Eye (tissue), 1 donor: ENCODE measurements around the gene MYCN.
"Not testable (repeated sequence)": the region's sequence is repeated elsewhere in the genome, so short reads cannot be mapped to it uniquely, and the experiment has no call there.

Experiments used
- DNase-seq: peaks from one replicate; pipeline ENCODE4 v3.0.0-alpha.2; 2015

The MYCN gene

GRCh38 chr2:15939854-15940660 is at the start of gene MYCN:
TSS of gene MYCN (plus strand) at chr2:15940550. CDS start at chr2:15942065, 1,515 bp downstream.
- peak; percentile 98 for DNase-seq

- DNase-seq, result peak; percentile 60
Observed at GRCh38 chr2:15890936-15891905, 49.1 kb upstream of the MYCN start.

GRCh38 chr2:15892151-15892880 is 48.0 kb upstream of the MYCN start:
- DNase-seq, result peak; percentile 32

- DNase-seq, result no peak
Observed at GRCh38 chr2:15893085-15893484, 47.3 kb upstream of the MYCN start.

DNA sequence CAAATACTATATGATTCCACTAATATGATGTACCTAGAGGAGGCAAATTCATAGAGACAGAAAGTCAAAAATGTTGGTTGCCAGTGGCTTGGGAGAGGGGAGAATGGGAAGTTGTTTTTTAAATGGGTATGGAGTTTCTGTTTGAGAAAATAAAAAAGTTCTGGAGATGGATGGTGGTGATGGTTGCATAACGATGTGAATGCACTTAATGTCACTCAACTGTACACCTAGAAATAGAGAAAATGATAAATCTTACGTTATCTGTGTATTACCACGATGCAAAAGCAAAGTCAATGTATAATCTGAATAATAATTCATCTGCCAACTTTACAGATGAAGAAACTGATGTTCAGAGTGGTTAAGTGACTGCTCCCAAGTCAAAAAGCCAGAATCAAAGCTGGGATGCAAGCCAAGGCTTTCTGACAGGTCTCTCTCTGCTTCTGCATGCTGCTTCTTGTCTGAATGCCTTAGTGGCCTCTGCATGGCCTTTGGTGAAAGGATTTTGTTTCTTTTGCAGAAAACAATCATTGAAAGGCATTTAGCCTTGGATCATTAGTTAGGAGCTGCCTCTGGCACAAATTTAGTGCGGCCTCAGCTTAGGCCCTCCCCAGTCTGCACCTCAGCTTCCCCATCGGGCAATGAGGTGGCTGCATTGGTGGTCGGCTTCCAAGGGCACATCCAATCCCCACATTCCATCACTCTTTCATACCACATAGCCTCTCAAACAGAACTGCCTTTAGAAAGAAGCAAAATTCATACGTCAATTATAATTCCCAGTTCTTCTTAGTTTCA is 46.5 kb upstream of the MYCN start:
- no peak for DNase-seq

DNA sequence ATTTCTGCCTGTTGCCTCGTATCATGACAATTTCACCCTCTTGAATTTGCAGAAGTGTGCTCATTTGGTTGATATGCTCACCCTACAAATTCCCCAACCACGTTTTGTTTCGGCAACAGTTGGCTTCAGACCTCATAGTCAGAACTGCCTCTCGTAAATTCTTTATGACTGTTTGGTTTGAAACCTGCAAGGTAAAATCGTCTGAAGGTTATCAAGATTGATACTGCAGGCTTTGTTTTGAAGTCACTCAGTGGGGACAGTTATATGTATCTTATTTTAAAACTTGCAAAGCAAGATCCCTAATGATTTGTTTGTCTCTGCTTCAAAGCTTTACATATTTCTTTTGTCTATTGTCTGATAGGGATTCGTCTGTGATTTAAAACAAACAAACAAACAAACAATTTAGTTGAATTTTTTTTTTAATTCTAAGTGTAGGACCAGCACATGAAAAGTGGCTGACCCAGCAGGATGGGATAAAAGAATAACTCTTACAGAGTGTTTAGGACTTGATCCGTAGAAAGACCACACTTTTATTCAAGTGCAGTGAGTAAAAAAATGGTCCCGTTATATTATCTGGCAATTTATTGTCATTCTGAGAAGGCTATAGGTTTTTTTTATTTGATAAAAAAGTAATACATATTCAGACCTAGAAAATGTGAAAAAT is 45.7 kb upstream of the MYCN start:
- no peak for DNase-seq

- DNase-seq, result no peak
Observed at GRCh38 chr2:15895615-15896469, 44.5 kb upstream of the MYCN start.

DNA sequence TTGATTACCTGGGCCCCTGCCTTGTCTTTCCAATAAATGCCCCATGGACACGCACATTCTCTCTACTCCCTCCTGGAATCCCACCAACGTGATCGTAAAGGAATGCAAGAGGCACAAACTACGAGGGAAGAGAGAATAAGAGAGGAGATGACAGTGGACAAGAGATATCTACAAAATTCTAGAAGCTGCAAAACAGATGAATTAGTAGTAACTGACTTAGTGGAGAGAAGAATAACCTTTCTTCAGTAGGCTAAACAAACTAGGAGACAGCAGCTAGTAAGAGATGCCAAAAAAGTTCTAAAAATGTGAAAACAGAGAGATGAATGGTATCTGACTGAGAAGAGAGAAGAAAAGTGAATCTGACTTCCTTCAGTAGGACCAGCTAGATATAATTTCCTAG is 43.5 kb upstream of the MYCN start:
- DNase-seq, result no peak

DNA sequence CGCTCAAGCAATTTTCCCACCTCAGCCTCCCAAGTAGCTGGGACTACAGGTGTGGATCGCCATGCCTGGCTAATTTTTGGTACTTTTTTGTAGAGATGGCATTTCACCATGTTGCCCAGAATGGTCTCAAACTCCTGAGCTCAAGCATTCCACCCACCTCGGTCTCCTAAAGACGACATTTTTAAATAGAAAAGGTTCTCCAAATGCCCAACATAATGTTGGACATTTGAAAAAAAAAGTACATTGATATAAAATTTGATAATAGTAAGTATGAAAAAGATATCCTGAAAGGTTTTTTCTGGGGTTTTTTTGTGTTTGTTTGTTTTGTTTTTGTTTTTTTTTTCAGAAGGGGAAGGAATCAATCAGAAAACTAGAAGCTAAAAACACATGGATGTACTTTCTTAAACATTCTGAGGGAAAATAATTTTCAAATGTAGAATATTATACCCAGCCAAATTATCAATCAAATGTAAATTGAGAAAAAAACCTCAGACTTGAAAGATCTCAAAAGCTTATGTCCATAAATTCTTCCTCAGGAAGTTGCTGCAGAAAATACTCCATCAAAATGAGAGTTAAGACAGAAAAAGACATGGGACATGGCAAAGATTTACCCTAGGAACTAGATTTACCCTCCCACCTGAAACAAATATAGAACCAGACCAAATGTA is 42.8 kb upstream of the MYCN start:
- DNase-seq, result no peak

DNA sequence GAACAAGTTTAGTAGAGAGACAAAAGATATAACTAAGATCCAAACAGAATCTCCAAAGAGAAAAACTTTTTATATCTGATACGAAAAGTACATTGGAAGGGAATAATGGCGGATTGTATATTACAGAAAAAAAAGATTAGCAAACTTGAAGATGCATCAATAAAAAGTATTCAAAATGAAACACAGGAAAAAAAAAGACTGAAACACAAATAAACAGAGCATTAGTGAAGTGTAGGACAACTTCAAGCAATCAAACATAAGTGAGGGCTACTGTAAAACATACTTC is 41.1 kb upstream of the MYCN start:
- DNase-seq, result no peak

- no peak for DNase-seq
Observed at GRCh38 chr2:15899751-15900493, 40.4 kb upstream of the MYCN start.

- no peak for DNase-seq
Observed at GRCh38 chr2:15901095-15901807, 39.1 kb upstream of the MYCN start.

GRCh38 chr2:15901808-15902130 is 38.6 kb upstream of the MYCN start:
- no peak for DNase-seq

GRCh38 chr2:15903910-15904309 is 36.4 kb upstream of the MYCN start:
- DNase-seq, result not testable (repeated sequence)

DNA sequence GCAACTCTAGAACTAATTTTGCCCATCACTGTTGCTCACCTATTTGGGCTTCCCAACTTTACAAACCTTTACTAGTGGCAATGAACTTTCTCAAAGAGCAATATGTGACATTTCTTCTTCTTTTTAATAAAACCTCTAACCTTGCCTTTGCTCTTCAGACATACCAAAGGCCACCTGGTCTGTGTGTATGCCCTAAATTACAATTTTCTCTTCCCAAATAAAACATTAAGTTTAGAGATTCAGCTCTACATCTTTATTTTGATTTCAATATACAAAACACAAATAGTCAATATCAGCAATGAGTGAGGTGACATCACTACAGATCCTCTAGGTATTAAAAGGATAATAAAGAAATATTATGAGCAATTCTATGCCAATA is 35.1 kb upstream of the MYCN start:
- DNase-seq, result no peak

DNA sequence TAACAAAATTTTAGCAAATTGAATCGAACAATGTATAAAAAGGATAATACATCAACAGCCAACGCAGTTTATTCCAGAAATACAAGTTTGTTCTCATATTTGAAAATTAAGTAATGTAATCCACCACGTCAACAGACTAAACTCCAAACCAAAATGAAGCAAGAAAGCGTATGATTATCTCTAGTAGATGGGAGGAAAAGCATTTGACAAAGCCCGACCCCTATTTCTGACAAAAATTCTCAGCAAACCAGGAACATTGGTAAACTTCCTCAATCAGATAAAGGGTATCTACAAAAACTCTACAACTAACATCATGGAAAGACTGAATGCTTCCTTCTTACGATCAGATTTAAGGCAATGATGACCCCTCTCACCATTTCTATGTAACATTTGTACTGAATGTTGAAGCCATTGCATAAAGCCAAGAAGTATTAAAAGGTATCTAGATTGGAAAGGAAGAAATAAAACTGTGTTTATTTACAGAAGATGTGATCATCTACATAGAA is 34.3 kb upstream of the MYCN start:
- no peak for DNase-seq

DNA sequence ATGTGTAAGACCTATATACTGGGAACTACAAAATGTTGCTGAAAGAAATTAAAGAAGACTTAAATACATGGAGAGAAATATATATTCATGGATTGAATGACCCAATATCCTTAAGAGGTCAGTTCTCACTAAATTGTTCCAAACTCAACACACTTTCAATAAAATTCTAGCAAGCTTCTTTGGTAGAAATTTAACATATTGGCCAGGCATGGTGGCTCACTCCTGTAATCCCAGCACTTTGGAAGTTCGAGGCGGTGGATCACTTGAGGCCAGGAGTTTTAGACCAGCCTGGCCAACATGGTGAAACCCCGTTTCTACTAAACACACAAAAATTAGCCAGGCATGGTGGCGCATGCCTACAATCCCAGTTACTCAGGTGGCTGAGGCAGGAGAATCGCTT is 33.6 kb upstream of the MYCN start:
- no peak for DNase-seq

DNA sequence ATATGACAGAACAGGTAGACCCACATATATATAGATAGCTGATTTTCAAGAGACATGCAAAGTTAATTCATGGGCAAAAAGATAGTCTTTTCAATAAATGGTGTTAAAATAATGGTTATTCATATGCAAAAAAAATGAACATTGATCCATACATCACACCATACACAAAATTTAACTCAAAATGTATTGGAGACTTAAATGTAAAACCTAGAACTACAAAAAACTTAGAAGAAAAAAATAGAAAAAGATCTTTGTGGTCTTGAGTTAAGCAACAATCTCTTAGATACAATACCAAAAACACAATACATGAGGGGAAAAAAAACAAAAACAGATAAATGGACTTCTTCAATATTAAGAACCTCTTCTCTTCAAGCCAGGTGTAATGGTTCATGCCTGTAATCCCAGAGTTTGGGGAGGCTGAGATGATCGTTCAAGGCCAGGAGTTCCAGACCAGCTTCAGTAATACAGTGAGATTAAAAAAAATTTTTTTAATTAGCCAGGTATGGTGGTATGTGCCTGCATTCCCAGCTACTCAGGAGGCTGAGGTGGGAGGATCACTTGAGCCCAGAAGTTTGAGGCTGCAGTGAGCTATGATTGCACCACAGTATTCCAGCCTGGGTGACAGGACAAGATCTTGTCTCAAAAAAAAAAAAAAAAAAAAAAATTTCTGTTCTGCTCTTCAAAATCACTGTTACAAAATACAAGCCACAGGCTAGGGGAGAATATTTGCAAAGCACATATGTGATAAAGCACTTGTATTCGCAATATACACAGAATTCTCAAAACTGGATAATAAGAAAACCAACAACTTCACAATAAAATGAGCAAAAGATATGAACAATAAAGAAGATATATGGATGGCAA is 32.7 kb upstream of the MYCN start:
- DNase-seq, result no peak
